Gastrocnemius medialis (tissue), 4 donors: ENCODE measurements around the gene GEMIN7.

Experiments
- CTCF ChIP-seq, 5 experiments: fragments of 450-650 bp in 3 of 5; fragments of 200-600 bp in 2 of 5; sonication (generic) in 2 of 5; IDR thresholded peaks in 4 of 5; conservative IDR thresholded peaks in 1 of 5; 1 replicate in 4 of 5; 2 replicates in 1 of 5; pipeline ENCODE4 v1.5.1; 2016 to 2019; ENCODE audit warnings: antibody characterized with exemption in 5 of 5, mild to moderate bottlenecking in 3 of 5, moderate library complexity in 3 of 5
- POLR2A ChIP-seq, 2 donors: fragments of 450-650 bp; IDR thresholded peaks; one replicate each; pipeline ENCODE4 v1.6.1; 2017; ENCODE audit warnings: antibody characterized with exemption in 2 of 2, mild to moderate bottlenecking in 2 of 2, moderate library complexity in 2 of 2

DNA sequence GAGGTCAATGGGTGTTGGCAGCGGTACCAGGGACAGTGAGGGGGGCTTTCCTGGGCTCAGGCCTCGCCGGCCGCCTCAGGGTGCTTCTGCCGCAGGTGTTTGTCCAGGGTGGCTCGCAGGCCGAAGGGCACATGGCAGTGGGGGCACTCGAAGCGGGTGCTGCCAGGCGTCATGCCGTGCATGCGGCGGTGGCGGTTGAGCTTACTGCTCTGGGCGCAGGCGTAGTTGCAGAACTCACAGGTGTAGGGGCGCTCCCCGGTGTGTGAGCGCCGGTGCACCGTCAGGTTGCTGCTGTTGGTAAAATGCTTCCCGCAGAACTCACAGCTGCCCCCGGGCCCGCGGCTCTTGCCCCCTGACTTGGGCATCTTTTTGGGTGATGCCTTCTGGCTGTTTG, 7.5 kb upstream of the GEMIN7 start:
- no peak for TF ChIP-seq CTCF (IDR thresholded peaks at IDR 0.05 in 4 of 5, conservative IDR thresholded peaks at IDR 0.05 in 1 of 5)
- no peak for TF ChIP-seq POLR2A (IDR thresholded peaks at IDR 0.05)
